ENCODE measurements around the gene PAH.

GRCh38 chr12:102953221-102953620, 36.2 kb upstream of the PAH start:
- TF ChIP-seq CTCF (conservative IDR thresholded peaks at IDR 0.05; ENCODE audit: low read length) (no peak), EZH2phosphoT487 (IDR thresholded peaks at IDR 0.05; ENCODE audit: borderline replicate concordance) (no peak)

All from Loucy (cell line).